GM18505 (cell line): Measurements from ENCODE around the gene CCDC40.

ENCODE experiments used
- ATAC-seq: cut with Tn5 transposase; IDR thresholded peaks from one replicate; pipeline ENCODE4 v1.9.1; 2021; ENCODE audit not compliant: unreplicated experiment
- POLR2A ChIP-seq: IDR thresholded peaks from 4 replicates; pipeline ENCODE4 v1.6.1; 2011; ENCODE audit warnings: borderline replicate concordance; ENCODE audit not compliant: insufficient read depth, insufficient read length; ENCODE audit errors: extremely low read depth

Gene CCDC40

GRCh38 chr17:80060644-80061043, 24.2 kb downstream of the CCDC40 start:
- ATAC-seq: no peak
- TF ChIP-seq POLR2A: no peak

- TF ChIP-seq POLR2A: no peak
- no peak for ATAC-seq
Measured at GRCh38 chr17:80061421-80061820, 25.0 kb downstream of the CCDC40 start.

- TF ChIP-seq POLR2A: no peak
- no peak for ATAC-seq
Measured at GRCh38 chr17:80063830-80064585, 27.6 kb downstream of the CCDC40 start.

- no peak for ATAC-seq
- TF ChIP-seq POLR2A: no peak
Measured at GRCh38 chr17:80064696-80065095, 28.3 kb downstream of the CCDC40 start.

GRCh38 chr17:80065478-80066170, 29.2 kb downstream of the CCDC40 start:
- ATAC-seq: no peak
- no peak for TF ChIP-seq POLR2A

GRCh38 chr17:80067393-80067986, 31.0 kb downstream of the CCDC40 start:
- ATAC-seq: no peak
- TF ChIP-seq POLR2A: no peak

GRCh38 chr17:80068301-80069222, 32.1 kb downstream of the CCDC40 start:
- no peak for TF ChIP-seq POLR2A
- ATAC-seq: no peak

GRCh38 chr17:80070375-80071115, 34.1 kb downstream of the CCDC40 start:
- TF ChIP-seq POLR2A: no peak
- ATAC-seq: no peak

GRCh38 chr17:80071116-80071841, 34.8 kb downstream of the CCDC40 start:
- TF ChIP-seq POLR2A: no peak
- no peak for ATAC-seq

- no peak for TF ChIP-seq POLR2A
- no peak for ATAC-seq
Measured at GRCh38 chr17:80072410-80072809, 36.0 kb downstream of the CCDC40 start.

GRCh38 chr17:80080081-80080480, 43.6 kb downstream of the CCDC40 start:
- TF ChIP-seq POLR2A: no peak
- ATAC-seq: no peak

GRCh38 chr17:80081596-80081995, 45.2 kb downstream of the CCDC40 start:
- no peak for TF ChIP-seq POLR2A
- ATAC-seq: no peak

- ATAC-seq: no peak
- TF ChIP-seq POLR2A: no peak
Measured at GRCh38 chr17:80082403-80083135, 46.1 kb downstream of the CCDC40 start.
